Suprapubic skin (tissue), 4 donors: Measurements from ENCODE around the gene BHLHA15.

ENCODE experiments used
- EP300 ChIP-seq: sonication (generic); formaldehyde crosslinking; IDR thresholded peaks from one replicate; pipeline ENCODE4 v1.6.1; 2017; ENCODE audit warnings: antibody characterized with exemption
- POLR2AphosphoS5 ChIP-seq, 3 donors: sonication (generic); formaldehyde crosslinking; IDR thresholded peaks; one replicate each; pipeline ENCODE4 v1.6.1; 2017; ENCODE audit warnings: antibody characterized with exemption in 3 of 3
- TF ChIP-seq, protein P1 (sequence below), 2 donors: fragments of 200-600 bp in 1 of 2; fragments of 450-650 bp in 1 of 2; sonication (generic) in 1 of 2; IDR thresholded peaks; one replicate each; pipeline ENCODE4 v1.5.1; 2016 to 2019; ENCODE audit warnings: antibody characterized with exemption in 2 of 2, mild to moderate bottlenecking in 1 of 2, moderate library complexity in 1 of 2

DNA sequence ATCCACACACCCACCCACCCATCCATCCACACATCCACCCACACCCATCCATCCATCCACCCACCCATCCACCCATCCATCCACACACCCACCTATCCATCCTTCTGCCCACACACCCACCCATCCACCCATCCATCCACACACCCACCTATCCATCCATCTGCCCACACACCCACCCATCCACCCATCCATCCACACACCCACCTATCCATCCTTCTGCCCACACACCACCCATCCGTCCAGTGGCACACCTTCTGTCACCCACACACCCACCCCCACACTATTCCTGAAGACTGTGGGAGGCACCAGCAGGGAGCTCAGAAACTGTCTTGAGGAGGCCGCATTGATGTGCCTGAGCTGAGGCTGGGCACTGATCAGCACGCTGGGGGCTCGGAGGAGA lies 31.7 kb downstream of the BHLHA15 start:
- TF ChIP-seq, protein P1, sequence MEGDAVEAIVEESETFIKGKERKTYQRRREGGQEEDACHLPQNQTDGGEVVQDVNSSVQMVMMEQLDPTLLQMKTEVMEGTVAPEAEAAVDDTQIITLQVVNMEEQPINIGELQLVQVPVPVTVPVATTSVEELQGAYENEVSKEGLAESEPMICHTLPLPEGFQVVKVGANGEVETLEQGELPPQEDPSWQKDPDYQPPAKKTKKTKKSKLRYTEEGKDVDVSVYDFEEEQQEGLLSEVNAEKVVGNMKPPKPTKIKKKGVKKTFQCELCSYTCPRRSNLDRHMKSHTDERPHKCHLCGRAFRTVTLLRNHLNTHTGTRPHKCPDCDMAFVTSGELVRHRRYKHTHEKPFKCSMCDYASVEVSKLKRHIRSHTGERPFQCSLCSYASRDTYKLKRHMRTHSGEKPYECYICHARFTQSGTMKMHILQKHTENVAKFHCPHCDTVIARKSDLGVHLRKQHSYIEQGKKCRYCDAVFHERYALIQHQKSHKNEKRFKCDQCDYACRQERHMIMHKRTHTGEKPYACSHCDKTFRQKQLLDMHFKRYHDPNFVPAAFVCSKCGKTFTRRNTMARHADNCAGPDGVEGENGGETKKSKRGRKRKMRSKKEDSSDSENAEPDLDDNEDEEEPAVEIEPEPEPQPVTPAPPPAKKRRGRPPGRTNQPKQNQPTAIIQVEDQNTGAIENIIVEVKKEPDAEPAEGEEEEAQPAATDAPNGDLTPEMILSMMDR (IDR thresholded peaks at IDR 0.05), result no peak
- TF ChIP-seq POLR2AphosphoS5 (IDR thresholded peaks at IDR 0.05) (no peak), EP300 (no peak)
